GM18951 (cell line): ENCODE measurements around the gene ATXN1.
"Not testable (repeated sequence)": the region's sequence is repeated elsewhere in the genome, so short reads cannot be mapped to it uniquely, and the experiment has no call there.

ENCODE experiments used
- POLR2A ChIP-seq: IDR thresholded peaks from 4 replicates; pipeline ENCODE4 v1.6.1; 2011; ENCODE audit warnings: mild to moderate bottlenecking; ENCODE audit not compliant: insufficient read length, insufficient read depth; ENCODE audit errors: extremely low read depth
- in situ Hi-C: fragments of 300-500 bp; cut with MboI; formaldehyde crosslinking; loops from one replicate; pipeline ENCODE4 v1.12.0; 2022; ENCODE audit warnings: low sequenced_read_pairs, mixed read lengths, inconsistent platforms; ENCODE audit not compliant: unreplicated experiment

The ATXN1 gene

DNA sequence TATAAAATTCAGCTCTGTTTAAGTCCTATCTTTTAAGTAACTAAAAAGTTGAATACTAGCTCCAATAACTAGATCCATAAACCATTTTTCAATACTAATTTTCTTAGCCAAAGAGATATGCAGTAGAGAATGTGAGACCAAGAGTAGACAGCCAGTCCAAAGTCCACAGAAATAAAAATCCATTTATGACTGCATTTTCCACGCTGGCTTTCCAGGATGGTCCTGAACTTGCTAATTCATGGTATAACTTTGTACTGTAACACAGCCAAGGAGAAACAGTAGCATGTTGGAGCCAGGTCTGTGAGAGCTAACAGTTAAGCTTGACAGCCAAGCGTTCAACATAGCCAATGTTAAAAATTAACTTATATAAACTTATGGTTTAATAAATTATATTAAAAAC, 366.6 kb downstream of the ATXN1 start:
- no peak for TF ChIP-seq POLR2A
- in situ Hi-C loops: no loop called here

DNA sequence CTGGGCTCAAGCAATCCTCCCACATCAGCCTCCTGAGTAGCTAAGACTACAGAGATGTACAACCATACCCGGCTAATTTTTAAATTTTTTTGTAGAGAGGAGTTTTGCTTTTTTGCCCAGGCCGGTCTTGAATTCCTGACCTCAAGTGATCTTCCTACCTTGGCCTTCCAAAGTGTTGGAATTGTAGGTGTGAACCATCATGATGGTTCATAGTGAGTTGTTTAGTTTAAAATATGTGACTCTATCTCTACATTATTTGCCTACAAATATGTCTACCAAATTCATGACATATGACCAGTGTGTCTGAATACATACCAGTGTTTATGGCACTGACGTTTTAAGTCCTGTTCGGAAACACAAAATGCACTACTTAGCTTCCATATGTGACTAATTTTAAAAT, 367.9 kb downstream of the ATXN1 start:
- TF ChIP-seq POLR2A: no peak
- in situ Hi-C loops: no loop called here

DNA sequence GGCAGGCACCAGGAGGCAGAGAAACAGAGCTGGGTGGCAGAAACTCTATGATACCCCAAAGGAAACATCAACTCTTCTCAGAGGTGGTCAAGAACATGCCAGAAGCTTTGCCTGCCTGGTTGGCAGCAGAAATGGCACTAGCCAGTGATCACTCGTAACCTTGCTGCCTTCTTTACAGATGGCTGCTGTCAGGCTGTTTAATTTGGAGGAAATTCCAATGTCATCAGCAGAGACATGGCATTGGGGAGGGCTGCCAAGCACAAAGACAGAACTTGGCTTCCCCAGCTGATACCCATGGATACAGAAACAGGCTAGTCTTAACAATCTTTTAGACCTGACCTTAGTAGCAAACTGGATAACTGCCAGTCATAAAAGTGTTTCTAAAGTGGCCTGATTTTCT, 369.2 kb downstream of the ATXN1 start:
- in situ Hi-C loops: no loop called here
- TF ChIP-seq POLR2A: no peak

DNA sequence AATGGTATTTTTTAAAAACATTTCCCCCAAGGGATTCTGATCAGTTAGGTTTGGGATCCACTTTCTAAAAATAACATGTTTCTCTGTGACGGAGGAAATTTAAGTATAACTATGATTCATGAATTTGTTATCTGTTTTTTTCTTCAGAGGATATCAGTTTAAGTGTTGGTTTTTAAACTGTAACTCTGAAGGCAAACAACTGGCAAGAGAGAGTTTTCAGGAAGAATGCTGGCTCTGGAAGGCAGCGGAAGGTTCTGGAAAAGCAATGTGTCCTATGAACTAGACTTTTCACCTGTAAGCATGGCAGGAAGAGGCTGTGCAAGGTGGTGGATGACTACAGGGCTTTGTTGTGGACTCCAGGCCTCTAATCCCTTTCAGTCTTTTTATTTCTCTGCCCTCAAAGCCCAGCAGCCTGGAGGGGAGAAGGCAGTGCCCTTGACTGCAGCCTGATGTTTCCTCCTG, 369.8 kb downstream of the ATXN1 start:
- in situ Hi-C loops: no loop called here
- TF ChIP-seq POLR2A: no peak

DNA sequence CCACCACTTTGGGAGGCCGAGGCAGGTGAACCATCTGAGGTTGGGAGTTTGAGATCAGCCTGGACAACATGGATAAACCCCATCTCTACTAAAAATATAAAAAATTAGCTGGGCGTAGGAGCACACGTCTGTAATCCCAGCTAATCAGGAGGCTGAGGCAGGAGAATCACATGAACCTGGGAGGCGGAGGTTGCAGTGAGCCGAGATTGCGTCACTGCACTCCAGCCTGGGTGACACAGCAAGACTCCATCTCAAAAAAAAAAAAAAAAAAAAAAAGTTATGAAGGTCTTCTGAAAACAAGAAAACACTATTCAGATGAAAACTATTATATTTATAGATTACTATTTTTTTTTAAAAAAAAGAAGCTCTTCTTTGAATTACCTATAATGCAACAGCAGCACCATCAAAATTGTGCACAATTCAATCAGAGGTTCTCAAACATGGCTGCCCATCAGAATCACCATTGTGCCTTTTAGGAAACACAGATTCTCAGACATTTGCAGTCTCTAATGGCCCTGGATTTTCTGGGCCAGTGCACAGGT, 370.3 kb downstream of the ATXN1 start:
- in situ Hi-C loops: not testable (repeated sequence)

DNA sequence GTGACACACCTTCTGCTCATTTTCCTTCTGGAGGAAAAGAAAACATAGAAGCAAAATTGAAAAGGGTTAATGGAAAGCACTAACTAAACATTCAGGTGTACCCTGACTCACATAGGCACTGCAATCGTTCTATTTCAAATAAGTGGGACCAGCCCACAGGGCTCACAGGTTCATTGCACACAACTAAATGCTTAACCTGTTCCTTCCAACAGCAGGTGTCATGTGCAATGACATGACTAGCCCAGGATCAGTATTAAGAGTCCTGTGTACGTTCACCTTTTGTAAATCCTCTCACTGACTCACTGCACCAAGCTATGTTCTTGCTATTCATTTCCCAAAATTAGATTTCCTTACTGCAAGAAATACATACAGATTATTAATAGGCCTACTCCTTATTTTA, 371.6 kb downstream of the ATXN1 start:
- in situ Hi-C loops: no loop called here
- no peak for TF ChIP-seq POLR2A

DNA sequence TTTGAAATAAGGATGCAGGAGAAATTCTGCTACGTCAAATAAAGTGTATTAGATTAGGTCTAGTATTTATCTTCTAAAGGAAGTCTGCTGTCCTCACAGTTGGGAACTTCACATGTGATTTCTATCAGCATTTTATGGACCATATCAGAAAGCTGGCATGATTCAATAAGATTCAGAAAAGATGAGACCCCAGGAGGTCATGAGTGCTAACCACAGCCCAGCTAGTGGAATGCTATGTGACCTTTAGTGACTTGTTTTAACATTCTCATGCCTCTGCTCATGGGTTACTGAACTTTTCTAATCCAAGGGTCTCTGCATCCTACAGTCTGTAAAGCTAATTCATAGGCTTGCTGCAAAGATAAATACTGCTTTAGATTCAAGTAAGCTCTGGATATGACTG, 372.8 kb downstream of the ATXN1 start:
- in situ Hi-C loops: no loop called here
- TF ChIP-seq POLR2A: no peak

DNA sequence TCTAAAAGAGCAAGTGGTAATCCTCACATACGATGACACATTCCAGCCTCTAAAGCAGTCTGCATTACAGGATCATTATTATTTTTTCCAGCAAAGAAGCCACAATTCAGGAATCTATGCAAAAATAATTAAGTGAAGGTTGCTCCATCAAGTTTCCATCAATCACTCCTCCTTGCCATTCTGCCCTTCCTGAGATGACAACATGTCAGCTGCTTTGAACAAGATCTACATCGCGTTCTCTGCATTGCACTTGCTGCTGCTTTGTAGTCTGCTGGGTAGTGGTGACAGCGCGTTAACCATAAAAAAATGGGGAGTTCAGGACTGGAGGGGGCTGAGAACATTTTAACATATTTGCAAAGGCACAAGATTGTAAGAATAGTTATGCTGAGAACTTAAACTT, 375.2 kb downstream of the ATXN1 start:
- in situ Hi-C loops: no loop called here
- no peak for TF ChIP-seq POLR2A

DNA sequence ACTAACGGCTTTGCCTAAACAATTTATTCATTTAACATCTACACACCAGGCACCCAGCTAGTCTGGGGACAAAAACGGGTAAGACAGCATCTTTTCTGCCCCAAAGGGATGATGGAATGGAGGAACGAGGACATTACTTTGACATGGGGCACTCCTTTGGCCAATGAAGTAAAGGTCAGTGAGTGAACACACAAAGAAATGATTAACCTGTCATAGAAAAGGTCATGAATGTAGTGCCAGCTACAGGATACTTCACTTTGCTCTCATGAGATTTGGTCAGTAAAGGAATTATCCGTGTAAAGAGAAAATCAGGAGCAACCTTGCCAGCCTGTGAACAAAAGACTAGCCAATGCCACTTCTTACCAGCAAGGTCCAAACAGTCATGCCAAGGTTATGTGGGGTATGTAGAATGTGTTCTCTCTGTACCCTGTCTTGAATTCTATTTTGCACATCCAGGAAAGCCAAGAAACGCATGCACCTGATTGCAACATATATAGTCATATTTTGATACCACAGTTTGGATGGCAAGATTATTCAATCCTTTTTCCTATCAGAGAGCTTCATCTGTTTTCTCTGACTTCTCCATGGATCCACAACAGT, 377.6 kb downstream of the ATXN1 start:
- TF ChIP-seq POLR2A: no peak
- in situ Hi-C loops: no loop called here

DNA sequence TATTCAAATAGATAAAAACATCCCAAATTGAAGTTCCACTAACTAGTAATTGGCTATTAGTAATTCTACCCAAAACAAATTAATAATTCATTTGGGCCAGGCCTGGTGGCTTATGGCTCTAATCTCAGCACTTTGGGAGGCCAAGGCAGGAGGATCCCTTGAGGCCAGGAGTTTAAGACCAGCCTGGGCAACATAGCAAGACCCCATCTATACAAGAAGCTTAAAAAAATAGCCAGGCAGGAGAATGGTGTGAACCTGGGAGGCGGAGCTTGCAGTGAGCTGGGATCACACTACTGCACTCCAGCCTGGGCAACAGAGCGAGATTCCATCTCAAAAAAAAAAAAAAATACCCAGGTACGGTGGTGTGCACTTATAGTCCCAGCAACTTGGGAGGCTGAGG, 379.3 kb downstream of the ATXN1 start:
- in situ Hi-C loops: not testable (repeated sequence)

DNA sequence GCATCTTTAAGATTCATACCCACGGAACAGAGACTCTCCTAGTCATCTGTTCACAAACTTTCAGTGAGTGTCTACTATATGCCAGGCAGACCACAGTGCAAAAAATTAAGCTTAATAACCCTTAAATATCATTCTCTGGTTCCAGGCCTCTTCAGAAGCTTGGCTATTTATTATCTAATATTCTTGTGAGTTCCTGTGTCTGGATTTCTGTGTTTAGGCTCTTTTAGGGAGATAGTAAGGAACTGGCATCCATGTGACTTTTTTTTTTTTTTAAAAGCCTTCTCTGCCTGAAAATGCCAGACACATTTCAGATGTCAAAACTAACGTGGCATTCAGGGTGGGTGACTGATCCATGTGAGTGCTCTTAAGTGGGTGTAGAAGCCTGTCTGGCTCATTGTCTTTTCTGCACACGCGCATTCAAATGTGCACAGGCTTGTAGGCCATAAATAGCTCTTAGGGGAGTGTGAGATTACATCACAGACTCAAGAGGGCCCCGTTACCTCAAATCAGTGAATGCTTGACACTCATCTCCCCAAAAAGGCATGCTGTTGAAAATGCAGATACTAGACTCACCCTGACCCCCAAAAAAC, 380.9 kb downstream of the ATXN1 start:
- TF ChIP-seq POLR2A: no peak
- in situ Hi-C loops: no loop called here

DNA sequence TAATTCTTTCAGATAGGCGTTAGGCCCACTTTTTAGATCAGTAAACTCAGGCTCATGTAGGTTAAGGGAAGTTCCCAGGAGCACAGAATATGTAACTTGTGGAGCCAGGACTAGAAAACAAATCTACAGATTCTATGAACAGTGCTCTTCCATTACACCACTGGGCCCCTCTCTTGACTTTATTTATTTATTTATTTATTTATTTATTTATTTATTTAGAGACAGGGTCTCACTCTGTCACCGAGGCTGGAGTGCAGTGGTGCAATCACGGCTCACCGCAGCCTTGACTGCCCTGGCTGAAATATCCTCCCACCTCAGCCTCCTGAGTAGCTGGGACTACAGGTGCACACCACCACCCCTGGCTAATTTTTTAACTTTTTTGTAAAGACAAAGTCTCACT, 382.9 kb downstream of the ATXN1 start:
- in situ Hi-C loops: not testable (repeated sequence)

DNA sequence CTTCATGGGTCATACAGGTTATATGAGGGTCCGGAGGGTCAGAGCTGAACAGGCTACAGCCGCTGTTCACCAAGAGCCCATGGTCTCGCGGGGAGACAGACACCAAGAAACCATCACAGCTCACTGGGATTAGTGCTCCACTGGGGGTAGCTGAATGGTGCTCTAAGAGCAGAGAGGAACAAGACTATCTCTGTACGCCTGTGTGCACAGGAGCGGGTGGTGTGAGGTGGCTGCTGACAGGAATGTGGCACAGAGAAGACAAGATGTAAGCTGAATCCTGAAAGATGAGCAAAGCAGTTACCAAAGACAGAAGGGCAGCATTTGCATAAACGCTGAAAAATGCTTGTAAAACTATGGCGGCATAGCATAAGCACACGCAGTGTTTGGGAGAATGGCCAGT, 383.8 kb downstream of the ATXN1 start:
- in situ Hi-C loops: no loop called here
- no peak for TF ChIP-seq POLR2A

DNA sequence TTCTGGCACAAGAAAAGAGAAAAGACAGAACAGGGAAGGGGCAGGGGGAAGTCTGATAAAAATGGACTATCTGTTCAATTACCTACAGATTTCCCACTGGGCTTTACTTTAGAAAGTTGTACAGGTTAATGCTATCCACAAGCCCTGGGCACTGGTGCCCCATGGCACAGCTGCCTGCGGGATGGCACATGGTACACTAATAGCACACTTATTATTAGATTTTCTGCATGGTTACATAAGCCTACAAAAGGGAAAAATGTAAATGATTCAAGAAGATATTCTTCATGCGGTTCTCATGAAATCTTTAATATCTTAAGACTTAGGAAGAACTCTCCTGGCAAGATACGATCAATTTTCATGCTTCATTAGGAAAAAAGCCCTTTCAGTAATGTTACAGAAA, 385.4 kb downstream of the ATXN1 start:
- TF ChIP-seq POLR2A: no peak
- in situ Hi-C loops: no loop called here

DNA sequence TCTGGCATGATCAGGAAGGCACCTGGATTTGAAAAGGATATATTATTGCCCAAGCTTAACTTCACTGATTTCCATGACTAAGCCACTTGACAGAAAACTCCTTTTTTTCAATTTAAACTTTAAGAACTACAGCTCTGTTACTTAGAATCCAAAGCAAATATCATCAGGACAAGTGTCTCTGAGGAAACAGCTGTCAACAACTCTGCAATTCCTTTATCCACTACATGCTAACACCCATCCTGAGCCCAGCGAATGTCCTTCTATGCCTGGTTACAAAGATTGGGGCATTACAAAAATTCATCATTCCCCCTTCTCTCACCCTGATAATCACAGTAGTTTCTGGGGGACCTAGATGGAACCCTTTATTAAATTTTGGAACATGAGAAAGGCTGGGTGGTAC, 386.1 kb downstream of the ATXN1 start:
- in situ Hi-C loops: no loop called here

More for the DNA sequence above, 386.1 kb downstream of the ATXN1 start:
- no peak for TF ChIP-seq POLR2A
